UCSD-AML1 (cell line): ENCODE data around the gene NDUFA11.
A peak's percentile ranks its signal among the peaks of the same experiment; 100 is the strongest.

Experiments
- DNase-seq: peaks from one replicate; lab custom pipeline; 2025; ENCODE audit not compliant: unreplicated experiment; lab: John Stamatoyannopoulos, UW

The NDUFA11 gene

DNA sequence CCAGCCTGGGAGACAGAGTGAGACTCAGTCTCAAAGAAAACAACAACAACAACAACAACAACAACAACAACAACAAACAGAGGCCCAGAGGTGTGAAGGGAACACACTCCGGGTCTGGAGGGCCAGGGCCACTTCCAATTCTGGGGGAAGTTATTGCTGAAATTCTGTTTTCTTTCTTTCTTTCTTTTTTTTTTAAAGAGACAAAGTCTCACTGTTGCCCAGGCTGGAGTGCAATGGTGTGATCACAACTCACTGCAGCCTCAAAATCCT is 7.0 kb upstream of the NDUFA11 start:
- no peak for DNase-seq

DNA sequence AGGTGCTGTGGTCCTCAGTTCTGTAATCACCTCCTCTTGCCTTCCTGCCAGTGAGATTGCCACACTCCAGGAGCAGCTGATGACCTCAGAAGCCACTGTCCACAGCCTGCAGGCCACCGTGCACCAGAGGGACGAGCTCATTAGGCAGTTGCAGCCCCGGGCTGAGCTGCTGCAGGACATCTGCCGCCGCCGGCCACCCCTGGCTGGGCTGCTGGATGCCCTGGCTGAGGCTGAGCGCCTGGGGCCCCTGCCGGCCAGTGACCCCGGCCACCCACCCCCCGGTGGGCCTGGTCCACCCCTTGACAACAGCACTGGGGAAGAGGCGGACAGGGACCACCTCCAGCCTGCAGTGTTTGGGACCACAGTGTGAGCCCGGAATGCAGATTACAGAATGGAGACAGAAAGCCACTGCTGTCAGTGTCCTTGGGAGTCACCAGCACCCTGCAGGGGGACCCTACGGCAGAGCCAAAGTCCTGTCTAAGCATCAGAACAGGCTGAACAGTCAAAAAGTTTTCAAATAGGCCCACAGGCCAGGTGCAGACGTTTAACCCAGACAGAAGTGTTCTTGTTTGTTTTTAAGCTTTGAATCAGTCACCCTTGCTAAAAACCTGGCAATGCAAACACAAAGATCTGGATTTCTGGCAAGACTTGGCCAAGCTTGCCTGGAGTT is 5.3 kb upstream of the NDUFA11 start:
- DNase-seq = no peak

DNA sequence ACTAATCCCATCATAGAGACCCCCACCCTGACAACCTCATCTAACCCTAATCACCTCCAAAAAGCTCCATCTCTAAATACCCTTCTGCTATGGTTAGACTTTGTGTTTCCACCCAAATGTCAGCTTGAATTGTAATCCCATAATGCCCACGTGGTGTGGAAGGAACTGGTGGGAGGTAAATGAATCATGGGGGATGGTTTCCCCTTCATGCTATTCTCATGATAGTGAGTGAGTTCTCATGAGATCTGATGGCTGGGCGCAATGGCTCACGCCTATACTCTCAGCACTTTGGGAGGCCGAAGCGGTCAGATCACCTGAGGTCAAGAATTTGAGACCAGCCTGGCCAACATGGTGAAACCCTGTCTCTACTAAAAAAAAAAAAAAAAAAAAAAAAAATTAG is 3.7 kb upstream of the NDUFA11 start:
- no peak for DNase-seq

DNA sequence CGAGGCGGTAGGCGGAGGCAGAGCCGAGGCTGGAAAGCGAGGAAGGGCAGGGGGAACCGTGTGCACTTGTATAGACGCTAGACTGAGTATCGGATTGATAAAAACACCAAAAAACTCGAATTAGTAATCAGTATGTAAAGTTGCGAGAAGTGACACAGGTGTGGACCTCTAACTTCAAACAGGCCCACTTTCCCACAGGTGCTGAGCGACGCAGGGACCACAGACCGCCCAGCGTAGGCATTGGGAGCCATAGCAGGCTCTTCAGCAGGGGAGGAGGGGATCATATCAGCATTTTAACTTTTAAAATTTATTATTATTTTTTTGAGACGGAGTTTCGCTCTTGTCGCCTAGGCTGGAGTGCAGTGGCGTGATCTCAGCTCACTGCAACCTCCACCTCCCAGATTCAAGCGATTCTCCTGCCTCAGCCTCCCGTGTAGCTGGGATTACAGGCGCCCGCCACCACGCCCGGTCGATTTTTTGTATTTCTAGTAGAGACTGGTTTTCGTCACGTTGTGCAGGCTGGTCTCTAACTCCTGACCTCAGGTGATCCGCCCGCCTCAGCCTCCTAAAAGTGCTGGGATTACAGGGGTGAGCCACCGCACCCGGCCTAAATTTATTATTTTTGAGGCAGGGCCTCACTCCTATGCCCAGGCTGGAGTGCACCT is 1.7 kb upstream of the NDUFA11 start:
- no peak for DNase-seq

DNA sequence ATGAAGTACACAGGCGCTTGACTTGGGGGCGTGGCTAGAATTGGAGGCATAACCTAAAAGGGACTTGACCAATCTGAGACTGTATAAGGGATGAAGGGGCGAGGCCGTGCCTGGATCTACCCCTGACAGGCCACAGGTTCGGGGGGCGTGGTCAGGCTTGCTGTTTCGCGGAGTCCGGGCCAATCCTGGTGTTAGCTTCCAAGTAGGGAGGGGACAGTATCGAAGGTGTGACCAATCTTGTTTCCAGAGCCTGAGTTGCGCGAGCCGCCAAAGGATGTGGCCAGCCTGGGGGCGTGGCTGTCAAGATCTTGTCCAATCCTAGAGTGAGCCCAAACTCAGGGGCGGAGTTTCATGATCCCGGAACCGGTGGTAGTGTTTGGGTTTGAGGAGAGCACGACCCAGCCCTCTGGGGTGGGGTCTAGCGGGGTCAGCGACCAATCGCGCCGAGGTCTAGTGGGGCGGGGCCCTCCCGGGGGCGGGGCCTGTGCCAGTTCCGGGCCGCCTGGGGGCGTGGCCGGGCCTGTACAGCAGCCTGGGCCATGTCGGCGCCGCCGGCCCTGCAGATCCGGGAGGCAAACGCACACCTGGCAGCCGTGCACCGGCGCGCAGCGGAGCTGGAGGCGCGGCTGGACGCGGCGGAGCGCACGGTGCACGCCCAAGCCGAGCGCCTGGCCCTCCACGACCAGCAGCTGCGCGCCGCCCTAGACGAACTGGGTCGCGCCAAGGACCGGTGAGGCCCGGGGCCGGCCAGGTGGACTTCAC is 943 bp upstream of the NDUFA11 start, which contains the start of gene VMAC:
VMAC (plus strand) TSS at position 521 of the 762 bp plus-strand sequence; CDS start at position 540, 19 bp downstream.
- peak; percentile 100 for DNase-seq

DNA sequence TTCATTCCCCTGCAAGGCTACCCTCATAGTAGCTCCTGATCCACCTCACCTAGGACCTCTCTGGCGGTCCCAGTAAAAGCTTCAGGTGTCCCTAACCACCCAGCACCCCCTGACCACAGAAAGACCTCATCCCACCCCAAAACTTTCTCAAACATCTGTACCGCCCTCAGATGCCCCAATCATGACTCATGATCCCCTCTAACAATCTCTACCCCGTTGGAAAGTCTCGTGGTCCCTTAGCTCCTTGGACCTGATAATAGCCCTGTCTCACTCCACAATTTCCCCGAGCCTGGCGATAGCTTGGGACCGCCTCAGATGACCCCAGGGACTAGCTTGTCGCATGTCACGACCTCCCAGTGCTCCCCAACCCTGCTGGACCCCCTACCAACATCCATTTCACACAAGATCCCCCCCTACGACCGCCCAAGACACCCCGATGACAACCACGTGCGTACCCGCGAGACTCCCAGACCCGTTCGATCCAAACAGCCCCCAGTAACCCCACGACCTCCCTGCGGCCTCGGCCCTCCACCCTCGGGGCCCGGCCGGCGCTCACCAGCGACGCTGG is 450 bp downstream of the NDUFA11 start:
- DNase-seq = no peak

DNA sequence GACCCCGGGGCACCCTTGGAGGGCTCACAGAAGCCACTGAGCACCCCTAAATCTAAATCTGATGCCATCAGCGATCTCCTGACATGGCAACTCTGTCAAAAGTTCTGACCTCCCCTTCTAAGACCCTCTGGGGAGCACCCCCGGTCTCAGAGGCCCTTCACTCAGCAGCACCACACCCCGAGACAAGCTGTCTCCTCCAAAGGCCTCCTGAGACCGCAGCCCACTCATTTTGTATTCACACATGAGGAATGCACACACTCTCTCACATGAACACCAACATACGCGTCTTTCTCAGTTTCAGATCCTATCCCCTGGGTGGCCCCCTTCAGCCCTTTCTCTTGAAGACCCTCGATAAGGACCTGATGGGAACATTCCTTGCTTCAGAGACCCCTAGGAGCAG is 2.6 kb downstream of the NDUFA11 start:
- DNase-seq = no peak

DNA sequence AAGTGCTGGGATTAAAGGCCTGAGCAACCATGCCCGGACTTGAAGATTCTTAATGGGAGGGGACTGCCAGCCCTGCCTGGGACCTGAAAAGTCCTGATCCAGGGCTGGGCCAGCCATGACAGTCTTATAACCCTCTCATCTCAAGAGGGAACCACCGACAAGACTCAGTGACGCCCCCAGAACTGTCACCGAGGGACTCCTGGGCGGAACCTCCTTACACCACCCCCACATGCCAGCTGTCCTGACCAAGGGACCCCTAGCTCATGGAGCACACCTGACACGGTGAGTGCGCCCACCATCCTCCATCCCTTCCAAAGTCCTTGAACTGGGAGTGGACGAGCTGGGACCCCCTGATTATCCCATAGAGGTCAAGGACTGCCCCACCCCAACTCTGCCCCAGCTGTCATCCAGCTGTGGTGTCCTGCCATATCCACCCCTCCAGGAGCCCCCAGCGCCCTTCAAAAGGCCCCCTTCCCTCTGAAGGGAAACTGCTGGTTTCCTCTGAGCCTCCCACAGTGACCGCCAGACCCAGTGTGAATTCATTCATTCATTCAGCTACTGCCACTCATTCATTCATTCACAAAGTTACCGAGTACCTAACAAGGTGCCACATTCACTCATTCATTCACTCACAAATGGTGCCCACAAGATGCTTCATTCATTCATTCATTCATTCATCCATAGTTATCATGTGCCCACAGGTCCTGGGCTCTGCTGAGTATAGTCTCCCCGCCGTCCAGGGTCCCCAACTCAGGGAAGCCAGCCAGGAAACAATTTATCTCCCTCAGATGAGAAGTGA is 3.7 kb downstream of the NDUFA11 start:
- DNase-seq = no peak

DNA sequence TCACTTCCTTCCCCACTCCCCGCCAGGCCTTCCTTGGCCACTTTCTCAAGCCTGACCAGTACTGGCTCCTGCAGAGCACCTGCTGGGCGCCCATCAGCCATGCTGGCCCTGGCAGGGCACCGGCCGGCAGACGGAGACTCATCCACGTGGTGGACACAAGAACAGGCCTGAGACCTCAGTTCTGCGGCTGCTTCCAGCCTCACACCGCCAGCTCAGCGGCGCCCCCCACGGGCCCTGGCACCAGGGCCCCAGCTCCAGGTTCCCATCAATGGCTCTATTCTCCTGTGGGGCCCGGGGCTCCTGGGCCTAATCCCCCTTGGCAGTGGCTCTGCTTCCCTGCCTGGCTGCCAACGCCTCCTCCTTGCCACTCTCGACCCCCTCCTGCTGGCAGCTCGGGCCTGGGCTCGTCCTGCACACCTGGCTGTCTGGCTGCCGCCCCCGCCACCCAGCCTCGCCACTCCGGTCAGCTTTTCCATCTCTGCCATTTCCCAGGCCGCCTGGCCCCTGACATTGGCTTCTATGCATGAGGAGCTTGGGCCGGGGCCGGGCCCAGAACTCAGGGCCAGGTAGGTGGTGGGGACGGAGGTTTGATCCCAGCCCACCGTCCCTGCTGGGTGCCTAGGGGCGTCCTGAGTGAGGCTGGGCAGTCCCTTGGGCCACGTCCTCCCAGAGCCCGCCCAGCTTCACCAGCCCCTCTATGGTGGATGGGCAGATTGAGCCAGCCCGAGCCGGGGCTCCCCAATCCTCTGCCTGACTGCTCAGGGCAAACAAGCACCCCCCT is 6.2 kb downstream of the NDUFA11 start:
- DNase-seq = no peak

DNA sequence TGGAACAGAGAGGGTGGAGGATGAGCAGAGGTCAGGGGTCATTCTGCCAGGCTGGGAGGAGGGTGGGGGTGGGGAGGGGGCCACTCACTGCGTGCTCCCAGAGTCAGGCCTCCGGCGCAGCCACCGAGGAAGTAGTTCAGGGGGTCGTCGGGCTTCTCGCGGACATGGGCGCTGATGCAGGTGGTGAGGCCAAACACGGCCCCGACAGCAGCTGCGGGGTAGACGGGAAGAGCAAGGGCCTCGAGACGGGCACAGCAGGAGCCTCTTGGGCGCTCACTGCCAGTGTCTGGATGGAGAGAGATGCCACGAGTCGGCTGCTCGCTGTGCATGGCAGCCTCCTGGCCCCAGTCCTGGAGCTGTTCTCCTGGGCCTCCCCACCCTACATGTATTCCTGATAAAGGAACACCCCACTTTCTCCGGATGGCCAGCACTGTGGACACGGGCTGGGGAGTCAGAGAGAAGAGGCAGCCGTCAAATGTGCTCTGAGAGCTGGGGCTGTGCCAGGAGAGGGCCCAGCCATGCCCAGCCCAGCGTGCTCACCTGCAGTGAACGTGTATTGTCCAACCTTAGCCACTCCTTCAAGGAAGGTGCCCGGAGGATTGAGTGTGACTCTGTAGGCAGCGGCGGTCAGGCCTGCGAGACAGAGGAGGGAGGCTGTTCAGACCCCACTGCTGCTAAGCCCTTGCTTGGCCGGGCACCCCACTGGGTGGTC is 7.1 kb downstream of the NDUFA11 start:
- DNase-seq = no peak

DNA sequence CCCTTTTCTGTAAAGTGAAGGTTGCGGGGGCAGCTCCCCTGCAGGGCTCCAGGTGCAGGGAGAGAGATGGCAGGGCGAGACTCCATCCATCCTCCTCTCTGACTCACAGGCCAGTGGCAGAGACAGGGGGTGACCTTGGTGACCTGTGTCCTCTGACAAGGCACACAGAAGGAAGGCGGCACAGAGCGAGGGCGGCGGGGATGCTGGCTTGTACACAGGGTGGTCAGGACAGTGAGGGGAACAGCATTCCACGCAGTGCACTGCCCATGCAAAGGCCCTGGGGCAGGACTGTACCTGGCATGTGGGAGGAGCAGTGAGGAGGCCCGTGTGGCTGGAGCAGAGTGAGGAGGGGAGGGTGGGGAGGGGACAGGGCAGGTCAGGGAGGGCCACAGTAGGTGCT is 7.7 kb downstream of the NDUFA11 start:
- DNase-seq = no peak

DNA sequence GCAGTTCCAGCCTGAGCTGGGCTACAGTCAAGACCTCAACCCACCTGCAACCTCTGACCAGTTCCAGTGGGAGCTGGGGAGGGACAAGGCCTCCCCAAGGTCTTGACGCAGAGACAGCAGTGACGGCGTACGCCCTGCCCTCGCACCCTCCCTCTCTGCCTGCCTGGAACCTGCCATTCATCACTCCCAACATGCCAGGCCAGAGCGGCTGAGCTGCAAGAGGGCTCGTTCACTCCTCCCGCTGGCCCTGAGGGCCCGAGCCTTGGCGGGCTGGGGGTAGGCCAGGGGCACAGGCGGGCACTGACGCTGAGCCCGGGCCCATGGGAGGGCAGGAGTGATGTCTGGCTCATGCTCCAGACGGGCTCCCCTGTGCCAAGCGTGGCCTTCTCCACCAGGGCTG is 8.2 kb downstream of the NDUFA11 start:
- no peak for DNase-seq

DNA sequence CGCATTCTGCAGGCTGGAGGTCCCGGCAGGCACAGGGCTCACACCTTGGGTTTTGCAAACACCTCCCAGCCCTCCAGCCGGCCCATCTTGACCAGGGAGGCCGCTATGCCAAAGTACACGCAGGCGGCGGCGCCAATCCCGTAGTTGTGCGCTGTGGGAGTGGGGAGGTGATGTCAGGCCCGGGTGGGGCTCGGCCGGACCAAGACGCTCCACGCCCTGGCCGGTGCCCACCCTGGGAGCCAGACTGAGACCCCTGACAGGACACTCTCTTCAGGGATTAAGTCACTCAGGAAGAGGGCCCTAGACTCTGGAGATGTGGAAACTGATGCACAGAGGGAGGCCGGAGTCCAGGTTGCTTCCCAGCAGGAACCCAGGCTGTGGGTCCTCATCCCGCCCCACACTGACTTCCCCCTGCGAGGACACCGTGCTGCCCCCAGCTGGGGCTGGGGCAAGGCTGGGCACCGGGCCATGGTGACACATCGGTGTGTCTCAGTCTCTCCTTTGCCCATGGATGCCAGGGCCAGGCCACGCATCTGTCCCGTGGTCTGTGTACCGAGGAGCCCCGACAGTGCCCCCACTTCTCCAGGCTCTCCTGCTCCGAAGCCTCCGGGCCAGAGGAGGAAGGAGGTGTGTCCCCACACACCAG is 8.8 kb downstream of the NDUFA11 start:
- DNase-seq = no peak

DNA sequence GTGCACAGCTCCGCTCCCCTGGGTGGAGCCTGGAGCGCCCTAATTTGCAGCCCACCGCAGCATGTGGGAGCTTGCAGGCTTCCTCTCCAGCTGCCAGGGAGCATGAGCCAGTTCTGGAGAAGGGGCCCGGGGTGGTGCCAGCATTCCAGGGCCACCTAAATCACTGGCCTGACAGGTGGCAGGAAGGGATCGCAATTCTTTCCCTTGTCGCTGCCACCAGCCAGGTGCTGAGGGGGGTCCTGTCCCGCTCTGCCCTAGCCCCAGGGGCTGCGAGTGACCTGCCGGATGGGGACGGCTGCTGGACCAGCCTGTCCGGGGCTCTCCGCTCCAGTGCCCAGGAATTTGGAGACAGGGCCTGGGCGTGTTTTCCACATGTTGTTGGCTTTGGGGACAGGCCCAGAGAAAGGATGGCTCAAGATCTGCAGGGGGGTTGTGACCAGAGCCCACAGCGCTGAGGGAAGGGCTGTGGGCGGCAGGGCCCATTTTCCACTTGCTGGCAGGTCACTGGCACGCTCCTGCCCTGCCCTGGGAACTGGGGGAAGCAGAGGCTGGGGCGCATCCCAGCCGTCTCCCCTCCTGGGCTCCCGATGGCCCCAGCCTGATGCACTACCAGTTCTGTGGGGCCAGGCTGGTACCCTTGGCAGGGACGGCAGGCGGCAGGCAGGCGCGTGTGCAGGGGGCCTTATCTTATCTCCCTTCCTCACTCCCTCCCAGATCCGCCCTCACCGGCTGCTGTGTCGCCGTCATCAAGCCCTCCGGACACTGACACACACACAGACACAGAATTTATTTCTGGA is 9.5 kb downstream of the NDUFA11 start:
- DNase-seq = peak; percentile 35

DNA sequence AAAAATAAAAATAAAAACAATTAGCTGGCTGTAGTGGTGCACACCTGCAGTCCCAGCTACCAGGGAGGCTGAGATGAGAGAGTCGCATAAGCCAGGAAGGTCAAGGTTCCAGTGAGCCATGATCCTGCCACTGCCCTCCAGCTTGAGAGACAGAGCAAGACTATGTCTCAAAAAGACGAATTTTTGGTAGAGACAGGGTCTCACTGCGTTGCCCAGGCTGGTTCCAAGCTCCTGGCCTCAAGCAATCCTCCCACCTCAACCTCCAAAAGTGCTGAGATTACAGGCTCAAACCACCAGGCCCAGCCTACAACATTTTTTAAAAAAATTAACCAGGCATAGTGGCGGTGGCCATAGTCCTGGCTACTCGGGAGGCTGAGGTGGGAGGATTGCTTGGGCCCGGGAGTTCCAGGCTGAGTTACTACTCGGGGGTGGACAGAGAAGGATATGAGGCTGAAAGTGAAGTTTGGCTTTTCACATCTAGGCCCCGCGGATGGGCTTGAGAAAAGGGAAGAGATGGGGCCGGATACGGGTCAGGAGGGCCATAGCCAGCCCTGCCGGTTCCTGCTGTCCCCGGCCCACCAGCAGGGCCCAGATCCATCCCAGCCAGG is 10.2 kb downstream of the NDUFA11 start:
- DNase-seq = no peak

DNA sequence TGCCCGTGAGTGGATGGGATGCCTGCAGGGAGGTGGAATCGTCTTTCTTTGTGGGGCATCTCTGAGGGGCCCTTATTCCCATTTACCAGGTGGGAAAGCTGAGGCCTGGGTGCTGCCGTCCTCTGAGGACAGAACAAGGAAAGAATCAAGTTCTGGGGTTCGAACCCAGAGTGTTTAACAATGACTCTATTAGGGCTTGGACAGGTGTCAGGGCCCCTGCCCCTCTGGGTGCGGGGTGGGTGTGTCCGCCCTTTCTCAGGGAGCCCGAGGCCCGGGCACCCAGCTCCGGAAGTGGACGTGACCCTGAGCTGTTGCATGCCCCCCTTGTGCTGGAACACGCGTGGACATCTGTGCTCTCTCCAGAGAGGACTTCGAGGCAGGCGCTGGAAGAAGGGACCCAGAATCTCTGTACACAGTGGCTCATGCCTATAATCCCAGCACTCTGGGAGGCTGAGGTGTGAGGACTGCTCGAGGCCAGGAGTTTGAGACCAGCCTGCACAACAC is 10.8 kb downstream of the NDUFA11 start:
- no peak for DNase-seq

DNA sequence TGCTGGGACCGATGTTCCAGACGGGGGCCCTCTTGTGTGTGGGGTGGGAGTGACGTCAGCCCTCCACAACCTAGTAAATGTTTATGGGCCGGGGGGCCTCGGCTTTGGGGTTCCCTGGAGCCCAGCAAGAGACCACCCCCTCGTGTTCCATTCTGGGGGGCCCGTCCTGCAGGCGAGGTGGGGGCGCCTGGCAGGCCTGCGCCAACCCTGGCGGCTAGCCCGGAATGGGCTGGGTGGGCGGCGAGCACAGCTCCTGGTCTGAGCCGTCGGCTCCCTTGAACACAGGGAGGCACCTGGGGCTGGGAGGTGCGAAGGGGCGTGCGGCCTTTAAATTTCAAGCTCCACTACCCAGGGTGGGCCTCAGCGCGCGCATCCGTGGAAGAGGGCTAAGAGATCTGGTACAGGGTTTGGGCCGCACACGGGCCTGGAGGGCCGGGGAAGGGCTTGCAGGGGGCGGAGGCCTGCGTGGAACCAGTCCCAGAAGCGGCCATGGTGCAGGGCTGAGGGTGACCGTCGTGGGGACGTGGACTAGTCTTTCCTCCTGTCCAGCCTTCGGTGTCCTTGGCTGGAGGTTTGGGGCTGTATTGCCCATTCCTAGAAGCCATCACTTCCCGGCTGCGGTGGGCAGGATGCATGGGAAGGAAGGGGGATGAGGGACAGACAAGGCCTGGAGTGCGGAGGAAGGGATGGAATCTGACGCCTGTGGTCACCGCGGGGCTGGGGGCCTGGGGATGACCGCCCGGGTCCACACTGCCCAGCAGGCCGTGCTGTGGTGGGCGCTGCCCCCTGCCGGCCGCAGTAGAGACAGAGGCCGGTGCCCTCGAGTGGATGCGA is 11.4 kb downstream of the NDUFA11 start:
- peak; percentile 30 for DNase-seq
